ENCODE data around the gene SCAI. TPM values are rescaled to one million over a fixed set of nuclear protein-coding genes. Genes with fewer than 3 reads are reported as not detected.

The SCAI gene
- total and polyA plus RNA-seq, 9 of the 15 experiments (the other 6 are each of a cell fraction or from before 2014, with no cell fraction given): 0.70 to 12.4 (median 4.2) TPM

DNA sequence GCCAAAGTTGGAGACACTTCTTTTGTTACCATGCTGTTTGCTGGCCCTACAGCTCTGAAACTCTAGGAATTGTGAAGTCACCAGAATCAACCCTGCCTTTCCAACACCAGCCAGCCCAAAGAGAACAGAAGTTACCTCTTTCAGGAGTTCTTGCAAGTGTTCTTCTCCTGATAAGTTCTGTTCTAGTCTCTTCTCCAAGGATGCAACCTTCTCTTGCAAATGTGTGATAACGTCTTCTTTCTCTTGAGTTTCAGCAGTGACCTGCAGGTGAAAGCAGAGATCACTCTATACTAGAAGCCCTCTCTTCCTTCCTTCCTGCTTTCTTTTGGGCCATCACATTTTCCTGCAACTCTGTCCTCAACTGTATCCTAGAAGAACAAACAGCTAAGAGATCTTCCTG, 231.6 kb downstream of the SCAI start:
- BruUV-seq (replicated peaks): no TSS peak
- Histone ChIP-seq H3K9me3 (replicated peaks; ENCODE audit: control insufficient read depth, insufficient read depth, low read depth, low read length) (no peaks in the 10 kb centered on the region), H3K79me2 (ENCODE audit: control insufficient read depth, insufficient read depth, low read length) (no peaks in the 10 kb centered on the region), H3K4me1 (replicated peaks in 1 of 2; ENCODE audit: control insufficient read depth in 2 of 2, insufficient read depth in 2 of 2, low read length in 2 of 2) (peaks cover 15 to 35% of the 10 kb centered on the region in 2 experiments; a peak in 4 of 5 replicates), H4K20me1 (replicated peaks; ENCODE audit: control insufficient read depth, insufficient read depth, low read length) (no peaks in the 10 kb centered on the region; the same call in 1 of the 2 replicates), H3K36me3 (ENCODE audit: control insufficient read depth, insufficient read depth, low read length) (peaks cover 42% of the 10 kb centered on the region), H3K4me2 (ENCODE audit: insufficient read depth, low read length) (no peak overlapping the region; the same call in 1 of the 2 replicates), H3K4me3 (no peak overlapping the region), H3K27ac (ENCODE audit: extremely low read depth, low read depth, low read length) (no peak overlapping the region), H3K27me3 (ENCODE audit: control insufficient read depth in 2 of 2, insufficient read depth in 2 of 2, low read length in 2 of 2) (no peaks in the 10 kb centered on the region), H3K9me1 (ENCODE audit: control insufficient read depth, insufficient read depth, low read length) (no peaks in the 10 kb centered on the region), H3K9ac (ENCODE audit: insufficient read depth in 1 of 2, low read depth in 2 of 2, low read length in 2 of 2) (no peak overlapping the region; a peak in 1 of 4 replicates), H2AFZ (ENCODE audit: low read depth, low read length) (no peak overlapping the region)
- peak in 1 of 4 experiments; percentile 26 for DNase-seq (ENCODE audit: extremely low read depth in 1 of 4, low spot score in 3 of 4)
- in situ Hi-C loops (cut with MboI): no loop called here
- FAIRE-seq: no peak
- intact Hi-C loops (cut with micrococcal nuclease): no loop called here
- ChIA-PET POLR2A (interaction anchor here (0.9 to 1.9 kb wide), 4 partner anchors 10 to 143 kb away, joined by 3 to 9 read pairs (median 4); no protein-coding TSS in a partner anchor), CTCF (ENCODE audit: low intra/inter-chr PET ratio) (no interaction called here)
- WGBS (ENCODE audit: insufficient coverage, low coverage, missing lambda C conversion rate): 41% methylated on average over 1 of the region's 1 CpG
- TF ChIP-seq TCF3 (CRISPR knock-in tag; IDR thresholded peaks at IDR 0.05): 0 out of 2 replicates have a peak, but pooled peaks have one; percentile 33
- no peak for TF ChIP-seq ZNF282 (CRISPR knock-in tag; IDR thresholded peaks at IDR 0.05)
- TF ChIP-seq, protein P1, sequence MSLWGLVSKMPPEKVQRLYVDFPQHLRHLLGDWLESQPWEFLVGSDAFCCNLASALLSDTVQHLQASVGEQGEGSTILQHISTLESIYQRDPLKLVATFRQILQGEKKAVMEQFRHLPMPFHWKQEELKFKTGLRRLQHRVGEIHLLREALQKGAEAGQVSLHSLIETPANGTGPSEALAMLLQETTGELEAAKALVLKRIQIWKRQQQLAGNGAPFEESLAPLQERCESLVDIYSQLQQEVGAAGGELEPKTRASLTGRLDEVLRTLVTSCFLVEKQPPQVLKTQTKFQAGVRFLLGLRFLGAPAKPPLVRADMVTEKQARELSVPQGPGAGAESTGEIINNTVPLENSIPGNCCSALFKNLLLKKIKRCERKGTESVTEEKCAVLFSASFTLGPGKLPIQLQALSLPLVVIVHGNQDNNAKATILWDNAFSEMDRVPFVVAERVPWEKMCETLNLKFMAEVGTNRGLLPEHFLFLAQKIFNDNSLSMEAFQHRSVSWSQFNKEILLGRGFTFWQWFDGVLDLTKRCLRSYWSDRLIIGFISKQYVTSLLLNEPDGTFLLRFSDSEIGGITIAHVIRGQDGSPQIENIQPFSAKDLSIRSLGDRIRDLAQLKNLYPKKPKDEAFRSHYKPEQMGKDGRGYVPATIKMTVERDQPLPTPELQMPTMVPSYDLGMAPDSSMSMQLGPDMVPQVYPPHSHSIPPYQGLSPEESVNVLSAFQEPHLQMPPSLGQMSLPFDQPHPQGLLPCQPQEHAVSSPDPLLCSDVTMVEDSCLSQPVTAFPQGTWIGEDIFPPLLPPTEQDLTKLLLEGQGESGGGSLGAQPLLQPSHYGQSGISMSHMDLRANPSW (CRISPR knock-in tag; IDR thresholded peaks at IDR 0.05): no peak
- TF ChIP-seq BHLHE40 (IDR thresholded peaks at IDR 0.05; ENCODE audit: low read length): no peak
- TF ChIP-seq EHMT2 (IDR thresholded peaks at IDR 0.05): no peak
- peak; percentile 91 for TF ChIP-seq ZNF184 (CRISPR knock-in tag; IDR thresholded peaks at IDR 0.05)
- TF ChIP-seq SUPT5H (IDR thresholded peaks at IDR 0.05): no peak
- peak; percentile 17 for ATAC-seq

Data from K562 (cell line).